CD4-positive, alpha-beta T cell treated with Interleukin-21 for 1 hour (primary cell): ENCODE data around the gene NUTM2F.
A peak's percentile ranks its signal among the peaks of the same experiment; 100 is the strongest.
"Not testable (repeated sequence)": the region's sequence is repeated elsewhere in the genome, so short reads cannot be mapped to it uniquely, and the experiment has no call there.

Experiments used
- DNase-seq: peaks from one replicate; pipeline ENCODE4 v3.0.0-alpha.2; 2020

NUTM2F gene, protein sequence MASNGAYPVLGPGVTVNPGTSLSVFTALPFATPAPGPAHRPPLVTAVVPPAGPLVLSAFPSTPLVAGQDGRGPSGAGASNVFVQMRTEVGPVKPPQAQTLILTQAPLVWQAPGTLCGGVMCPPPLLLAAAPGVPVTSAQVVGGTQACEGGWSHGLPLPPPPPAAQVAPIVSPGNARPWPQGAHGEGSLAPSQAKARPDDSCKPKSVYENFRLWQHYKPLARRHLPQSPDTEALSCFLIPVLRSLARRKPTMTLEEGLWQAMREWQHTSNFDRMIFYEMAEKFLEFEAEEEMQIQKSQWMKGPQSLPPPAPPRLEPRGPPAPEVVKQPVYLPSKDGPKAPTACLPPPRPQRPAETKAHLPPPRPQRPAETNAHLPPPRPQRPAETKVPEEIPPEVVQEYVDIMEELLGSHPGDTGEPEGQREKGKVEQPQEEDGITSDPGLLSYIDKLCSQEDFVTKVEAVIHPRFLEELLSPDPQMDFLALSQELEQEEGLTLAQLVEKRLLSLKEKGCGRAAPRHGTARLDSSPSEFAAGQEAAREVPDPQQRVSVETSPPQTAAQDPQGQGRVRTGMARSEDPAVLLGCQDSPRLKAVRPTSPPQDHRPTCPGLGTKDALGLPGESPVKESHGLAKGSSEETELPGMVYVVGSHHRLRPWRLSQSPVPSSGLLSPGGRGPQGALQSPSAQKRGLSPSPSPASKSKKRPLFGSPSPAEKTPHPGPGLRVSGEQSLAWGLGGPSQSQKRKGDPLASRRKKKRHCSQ

DNA sequence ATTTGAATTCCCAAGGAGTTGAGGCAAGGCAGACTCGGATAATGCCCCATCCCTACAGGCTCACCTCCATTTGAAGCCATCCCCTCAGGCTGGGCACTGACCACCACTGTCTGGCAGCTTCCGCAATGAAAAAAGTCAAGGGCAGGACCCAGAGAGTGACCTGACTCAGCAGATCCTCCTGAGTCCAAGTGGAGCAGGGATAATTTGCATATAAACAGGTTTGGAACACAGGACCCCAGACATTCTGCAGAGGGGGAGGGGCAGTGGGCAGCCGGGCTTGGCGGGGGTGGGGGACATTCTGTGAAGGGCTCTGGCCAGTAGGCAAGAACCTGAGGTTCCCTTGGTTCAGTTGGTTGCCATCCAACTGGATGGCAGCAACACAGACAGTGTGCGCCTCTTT is at the start of gene NUTM2F:
Gene NUTM2F (minus strand): TSS at position 101 of the 400 bp plus-strand sequence. CDS start 21 bp downstream, at position 80.
- not testable (repeated sequence) for DNase-seq

DNA sequence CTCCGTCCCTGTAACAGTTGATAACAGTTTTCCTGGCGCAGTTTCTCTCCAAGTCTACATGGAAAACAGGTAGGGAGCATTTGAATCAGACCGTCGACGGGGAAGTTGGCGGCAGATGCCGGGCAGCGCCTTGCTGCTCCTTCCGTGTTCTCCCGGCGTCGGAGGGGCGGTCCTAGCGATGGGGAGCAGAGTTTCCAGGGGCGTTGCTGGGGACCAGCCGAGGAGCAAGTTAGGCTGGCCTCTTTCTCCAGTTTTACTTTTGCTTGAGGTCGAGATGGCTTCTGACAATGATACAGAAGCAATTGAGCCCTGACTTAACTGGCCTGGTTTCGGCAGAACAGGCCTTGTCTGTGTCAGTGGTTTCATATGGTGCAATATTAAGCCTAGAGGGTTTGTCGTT is 46.8 kb upstream of the NUTM2F start:
- DNase-seq, result peak; percentile 22

- DNase-seq, result peak; percentile 92
Measured at GRCh38 chr9:94374176-94375056, 46.0 kb upstream of the NUTM2F start.

- DNase-seq, result not testable (repeated sequence)
Measured at GRCh38 chr9:94373779-94374175, 45.3 kb upstream of the NUTM2F start.

DNA sequence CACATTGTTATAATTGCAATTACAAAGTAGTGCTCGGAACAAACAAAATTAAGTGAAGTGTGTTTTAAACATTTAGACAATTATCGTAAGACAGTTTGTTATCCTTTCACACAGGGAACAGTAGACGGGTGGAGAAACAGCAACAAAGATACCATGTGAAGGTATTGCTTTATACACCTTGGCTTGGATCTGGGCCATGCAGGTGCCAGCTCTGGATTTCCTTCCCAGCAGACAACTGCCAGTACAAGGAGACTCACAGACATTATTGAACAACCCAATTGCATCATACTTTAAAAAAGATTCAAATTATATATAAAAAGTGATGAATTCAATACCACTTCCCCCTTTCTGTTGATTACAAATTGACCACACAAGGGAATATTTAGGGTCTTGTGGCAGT is 41.8 kb upstream of the NUTM2F start:
- not testable (repeated sequence) for DNase-seq

- not testable (repeated sequence) for DNase-seq
Measured at GRCh38 chr9:94364093-94364614, 35.7 kb upstream of the NUTM2F start.

DNA sequence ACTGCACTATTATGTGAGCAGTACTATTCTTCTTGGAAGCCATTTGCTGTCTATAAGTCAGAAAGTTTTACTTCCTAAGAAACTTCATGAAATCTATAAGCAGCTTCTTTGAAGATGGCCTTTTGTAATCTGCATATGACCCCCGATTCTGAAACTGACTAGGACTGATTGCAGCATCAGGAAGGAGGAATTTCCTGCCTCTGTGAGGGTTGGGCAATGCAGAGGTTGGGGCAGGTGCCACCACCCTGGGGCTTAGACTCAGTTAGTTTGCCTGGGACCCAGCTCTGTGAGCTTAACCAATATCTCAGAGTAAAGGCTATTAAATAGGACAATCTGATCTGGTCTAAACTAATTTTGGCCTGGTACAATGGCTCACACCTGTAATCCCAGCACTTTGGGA is 28.7 kb upstream of the NUTM2F start:
- DNase-seq, result not testable (repeated sequence)

DNA sequence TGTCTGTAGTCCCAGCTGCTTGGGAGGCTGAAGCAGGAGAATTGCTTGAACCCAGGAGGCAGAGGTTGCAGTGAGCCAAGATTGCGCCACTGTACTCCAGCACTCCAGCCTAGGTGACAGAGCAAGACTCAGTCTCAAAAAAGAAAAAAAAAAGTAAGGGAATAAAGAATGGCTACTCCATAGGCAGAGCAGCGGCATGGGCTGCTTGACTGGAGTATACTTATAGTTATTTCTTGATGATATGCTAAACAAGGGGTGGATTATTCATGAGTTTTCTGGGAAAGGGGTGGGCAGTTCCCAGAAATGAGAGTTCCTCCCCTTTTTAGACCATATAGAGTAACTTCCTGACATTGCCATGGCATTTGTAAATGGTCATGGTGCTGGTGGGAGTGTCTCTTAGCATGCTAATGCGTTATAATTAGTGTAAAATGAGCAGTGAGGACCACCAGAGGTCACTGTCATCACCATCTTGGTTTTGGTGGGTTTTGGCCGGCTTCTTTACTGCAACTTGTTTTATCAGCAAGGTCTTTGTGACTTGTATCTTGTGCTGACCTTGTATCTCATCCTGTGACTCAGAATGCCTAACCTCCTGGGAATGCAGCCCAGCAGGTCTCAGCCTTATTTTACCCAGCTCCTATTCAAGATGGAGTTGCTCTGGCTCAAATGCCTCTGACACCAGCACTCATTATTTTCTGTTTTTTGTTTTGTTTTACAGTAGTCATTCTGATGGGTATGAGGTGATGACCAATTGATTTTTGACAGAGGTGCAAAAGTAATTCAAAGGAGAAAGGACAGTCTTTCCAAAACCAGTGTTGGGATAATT is 23.7 kb upstream of the NUTM2F start:
- not testable (repeated sequence) for DNase-seq

GRCh38 chr9:94348754-94349153 is 20.3 kb upstream of the NUTM2F start:
- DNase-seq, result not testable (repeated sequence)

- not testable (repeated sequence) for DNase-seq
Measured at GRCh38 chr9:94347451-94347850, 19.0 kb upstream of the NUTM2F start.

GRCh38 chr9:94341703-94342102 is 13.3 kb upstream of the NUTM2F start:
- not testable (repeated sequence) for DNase-seq

GRCh38 chr9:94340750-94341149 is 12.3 kb upstream of the NUTM2F start:
- DNase-seq, result not testable (repeated sequence)

GRCh38 chr9:94339657-94340056 is 11.2 kb upstream of the NUTM2F start:
- DNase-seq, result not testable (repeated sequence)

- DNase-seq, result not testable (repeated sequence)
Measured at GRCh38 chr9:94338723-94339122, 10.3 kb upstream of the NUTM2F start.

DNA sequence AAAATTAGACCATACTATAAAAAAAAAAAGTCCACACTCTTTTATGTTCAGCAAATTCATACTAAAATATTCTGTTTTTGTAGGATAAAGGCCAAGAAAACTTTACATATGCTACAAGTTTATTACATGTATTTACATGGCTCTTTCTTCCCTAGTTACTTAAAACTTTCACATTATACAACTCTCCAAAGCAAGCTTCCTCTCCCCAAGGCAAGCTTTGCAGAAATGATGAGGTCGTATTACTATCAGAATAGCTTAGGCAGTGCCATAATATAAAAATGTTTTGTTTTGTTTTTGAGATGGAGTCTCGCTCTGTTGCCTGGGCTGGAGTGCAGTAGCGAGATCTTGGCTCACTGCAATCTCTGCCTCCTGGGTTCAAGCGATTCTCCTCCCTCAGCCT is 8.0 kb upstream of the NUTM2F start:
- not testable (repeated sequence) for DNase-seq

DNA sequence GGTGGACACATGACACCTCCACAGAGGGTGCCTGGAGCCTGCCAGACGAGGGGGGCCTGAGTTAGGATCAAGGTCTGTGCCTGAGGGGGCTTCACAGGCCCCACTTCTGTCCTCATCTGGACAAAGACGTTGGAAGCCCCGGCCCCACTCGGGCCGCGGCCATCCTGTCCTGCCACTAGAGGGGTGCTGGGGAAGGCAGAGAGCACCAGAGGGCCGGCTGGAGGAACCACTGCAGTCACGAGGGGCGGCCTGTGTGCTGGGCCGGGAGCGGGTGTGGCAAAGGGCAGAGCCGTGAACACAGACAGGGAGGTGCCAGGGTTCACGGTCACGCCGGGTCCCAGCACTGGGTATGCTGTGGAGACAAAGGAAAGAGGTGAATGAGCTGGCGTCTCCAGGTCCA is 2.9 kb downstream of the NUTM2F start:
- not testable (repeated sequence) for DNase-seq

DNA sequence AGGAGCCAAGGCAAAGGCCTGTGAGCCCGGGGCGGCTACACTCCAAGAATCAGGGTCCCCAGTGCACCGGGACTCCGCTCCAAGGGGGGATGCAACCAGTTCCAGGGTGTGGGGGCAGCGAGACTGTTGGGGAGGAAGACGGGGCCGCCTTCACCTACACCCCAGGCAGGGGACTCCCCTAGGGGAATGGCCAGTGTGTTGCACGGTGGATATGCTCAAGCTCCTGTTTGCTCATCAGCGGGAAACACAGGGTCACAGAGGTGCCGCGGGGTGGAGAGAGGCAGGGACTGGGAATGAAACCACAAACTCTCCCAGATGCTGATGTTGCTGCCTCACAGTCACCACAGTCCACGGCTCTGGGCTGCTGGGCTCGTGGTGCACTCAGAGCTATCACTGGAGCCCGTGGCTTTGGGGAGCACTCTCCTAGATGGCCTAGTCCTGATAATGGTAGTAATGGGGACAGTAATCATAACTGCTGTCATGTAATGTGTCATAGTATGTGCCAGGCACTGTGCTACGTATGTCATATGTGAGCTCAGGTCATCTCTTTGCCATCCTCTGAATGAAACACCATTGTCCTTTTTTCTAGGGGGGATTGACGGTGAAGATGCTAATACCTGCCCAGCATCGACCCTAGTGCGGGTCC is 5.2 kb downstream of the NUTM2F start:
- not testable (repeated sequence) for DNase-seq

DNA sequence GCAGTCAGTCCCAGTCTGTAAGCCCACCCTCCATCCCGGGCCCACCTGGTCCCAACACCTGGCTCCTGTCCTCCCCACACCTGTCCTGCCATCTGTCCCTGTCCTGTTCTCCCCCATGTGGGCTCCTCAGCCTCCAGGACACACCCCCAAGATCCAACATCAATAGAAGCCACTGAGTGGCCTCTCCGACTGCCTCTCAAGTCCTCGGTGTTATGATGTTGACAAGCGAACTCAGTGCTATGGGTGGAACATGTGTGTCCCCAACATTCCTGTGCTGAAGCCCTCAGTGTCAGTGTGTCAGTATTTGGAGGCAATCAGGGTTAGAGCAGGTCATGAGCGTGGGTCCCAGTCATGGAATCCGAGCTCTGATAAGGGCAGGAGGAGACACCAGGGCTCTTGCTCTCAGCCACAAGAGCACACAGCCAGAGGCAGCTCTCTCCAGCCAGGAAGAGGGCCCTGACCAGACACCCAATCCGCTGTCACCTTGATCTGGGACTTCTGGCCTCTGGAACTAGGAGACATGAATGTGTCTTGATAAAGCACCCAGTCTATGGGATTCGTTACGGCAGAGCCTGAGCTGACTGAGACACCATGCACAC is 6.0 kb downstream of the NUTM2F start:
- not testable (repeated sequence) for DNase-seq

- DNase-seq, result not testable (repeated sequence)
Measured at GRCh38 chr9:94317949-94318657, 10.3 kb downstream of the NUTM2F start.

DNA sequence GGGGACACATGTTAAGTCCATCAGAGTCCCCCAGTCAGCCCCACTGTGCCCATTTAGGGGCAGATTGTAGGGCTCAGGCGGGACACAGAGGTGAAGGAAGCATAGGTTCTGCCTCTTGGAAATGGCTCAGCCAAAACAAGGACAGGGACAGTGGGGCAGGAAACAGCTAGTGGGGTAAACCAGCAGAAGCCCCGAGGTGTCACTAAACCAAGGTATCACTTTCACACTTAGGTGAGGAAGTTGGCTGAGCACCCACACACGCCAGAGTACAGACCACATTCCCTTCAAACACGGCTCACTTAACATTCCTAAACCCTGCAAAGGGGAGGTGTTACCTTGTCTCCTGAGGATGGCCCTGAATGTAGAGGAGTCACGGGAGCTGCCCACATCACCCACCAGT is 12.2 kb downstream of the NUTM2F start:
- DNase-seq, result not testable (repeated sequence)
